DOHH2 (cell line): ENCODE measurements around the gene UBE2L6.

Experiments used
- EZH2phosphoT487 ChIP-seq: fragments of 200-600 bp; sonication (generic); IDR thresholded peaks from 2 replicates; pipeline ENCODE4 v1.6.1; 2017; ENCODE audit warnings: borderline replicate concordance, mild to moderate bottlenecking, antibody characterized with exemption, low read length, moderate library complexity, mixed read lengths
- TF ChIP-seq, protein P1 (sequence below): fragments of 200-600 bp; sonication (generic); IDR thresholded peaks from one replicate; pipeline ENCODE4 v1.5.1; 2014; ENCODE audit warnings: antibody characterized with exemption, mild to moderate bottlenecking, low read depth, low read length; ENCODE audit not compliant: poor library complexity, severe bottlenecking

DNA sequence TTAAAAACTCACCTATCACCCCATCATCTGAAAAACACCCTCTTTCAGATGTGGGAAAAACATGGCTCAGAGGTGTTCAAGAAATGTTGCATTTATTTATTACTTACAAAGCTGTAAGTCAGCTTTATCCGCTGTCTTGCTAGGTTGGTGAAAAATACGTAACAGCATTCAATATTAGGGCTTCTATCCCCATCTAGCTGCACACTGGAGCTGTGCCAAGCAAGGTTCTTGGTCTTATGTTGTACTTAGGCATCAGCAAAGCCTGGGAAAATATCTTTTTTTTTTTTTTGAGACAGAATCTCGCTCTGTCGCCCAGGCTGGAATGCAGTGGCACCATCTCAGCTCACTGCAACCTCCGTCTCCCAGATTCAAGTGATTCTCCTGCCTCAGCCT lies 37.6 kb upstream of the UBE2L6 start:
- TF ChIP-seq, protein P1, sequence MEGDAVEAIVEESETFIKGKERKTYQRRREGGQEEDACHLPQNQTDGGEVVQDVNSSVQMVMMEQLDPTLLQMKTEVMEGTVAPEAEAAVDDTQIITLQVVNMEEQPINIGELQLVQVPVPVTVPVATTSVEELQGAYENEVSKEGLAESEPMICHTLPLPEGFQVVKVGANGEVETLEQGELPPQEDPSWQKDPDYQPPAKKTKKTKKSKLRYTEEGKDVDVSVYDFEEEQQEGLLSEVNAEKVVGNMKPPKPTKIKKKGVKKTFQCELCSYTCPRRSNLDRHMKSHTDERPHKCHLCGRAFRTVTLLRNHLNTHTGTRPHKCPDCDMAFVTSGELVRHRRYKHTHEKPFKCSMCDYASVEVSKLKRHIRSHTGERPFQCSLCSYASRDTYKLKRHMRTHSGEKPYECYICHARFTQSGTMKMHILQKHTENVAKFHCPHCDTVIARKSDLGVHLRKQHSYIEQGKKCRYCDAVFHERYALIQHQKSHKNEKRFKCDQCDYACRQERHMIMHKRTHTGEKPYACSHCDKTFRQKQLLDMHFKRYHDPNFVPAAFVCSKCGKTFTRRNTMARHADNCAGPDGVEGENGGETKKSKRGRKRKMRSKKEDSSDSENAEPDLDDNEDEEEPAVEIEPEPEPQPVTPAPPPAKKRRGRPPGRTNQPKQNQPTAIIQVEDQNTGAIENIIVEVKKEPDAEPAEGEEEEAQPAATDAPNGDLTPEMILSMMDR: no peak
- TF ChIP-seq EZH2phosphoT487: no peak
